Osteocyte (in vitro differentiated cells): ENCODE results near the gene CFAP251. TPM values are rescaled to one million over a fixed set of nuclear protein-coding genes. Genes with fewer than 3 reads are reported as not detected.
A peak's percentile ranks its signal among the peaks of the same experiment; 100 is the strongest.

ENCODE experiments used
- DNase-seq: peaks from one replicate; pipeline ENCODE4 v3.0.0; 2021; ENCODE audit warnings: mixed read lengths; ENCODE audit not compliant: unreplicated experiment; ENCODE audit errors: extremely low spot score
- H3K27ac Mint-ChIP-seq: one replicate; pipeline ENCODE4 v1.8.0; 2021; ENCODE audit warnings: mild to moderate bottlenecking, mixed read lengths; ENCODE audit not compliant: unreplicated experiment
- H3K27me3 Mint-ChIP-seq: one replicate; pipeline ENCODE4 v1.8.0; 2021; ENCODE audit warnings: mixed read lengths; ENCODE audit not compliant: unreplicated experiment
- H3K36me3 Mint-ChIP-seq: one replicate; pipeline ENCODE4 v1.8.0; 2021; ENCODE audit warnings: mixed read lengths; ENCODE audit not compliant: unreplicated experiment
- H3K4me1 Mint-ChIP-seq: one replicate; pipeline ENCODE4 v1.8.0; 2021; ENCODE audit warnings: mixed read lengths; ENCODE audit not compliant: unreplicated experiment
- H3K4me3 Mint-ChIP-seq: one replicate; pipeline ENCODE4 v1.8.0; 2021; ENCODE audit warnings: mild to moderate bottlenecking, moderate library complexity, mixed read lengths; ENCODE audit not compliant: unreplicated experiment
- H3K9me3 Mint-ChIP-seq: one replicate; pipeline ENCODE4 v1.8.0; 2021; ENCODE audit warnings: mixed read lengths; ENCODE audit not compliant: unreplicated experiment
- CTCF ChIP-seq: fragments of 200-600 bp; sonication (generic); IDR thresholded peaks from 2 replicates; pipeline ENCODE4 v1.5.0; 2021; ENCODE audit warnings: antibody characterized with exemption, mild to moderate bottlenecking, moderate library complexity
- total RNA-seq: library from RNA; stranded (reverse); gene quantifications from 2 replicates; pipeline ENCODE4 v1.2.1, GENCODE V29; 2021

Gene CFAP251
- total RNA-seq, 1 donor from 2014 or later = 2.6 TPM

GRCh38 chr12:121908702-121909101 lies 9.7 kb upstream of the CFAP251 start:
- H3K27me3 Mint-ChIP-seq = no peaks in the 10 kb centered on the region
- H3K36me3 Mint-ChIP-seq = peaks cover 39% of the 10 kb centered on the region
- no peak overlapping the region for H3K4me3 Mint-ChIP-seq
- H3K27ac Mint-ChIP-seq = no peak overlapping the region
- H3K4me1 Mint-ChIP-seq = peaks cover 7% of the 10 kb centered on the region
- no peak for TF ChIP-seq CTCF
- H3K9me3 Mint-ChIP-seq = no peaks in the 10 kb centered on the region
- DNase-seq = no peak

GRCh38 chr12:121911824-121912585 lies 6.4 kb upstream of the CFAP251 start:
- Mint-ChIP-seq H3K27me3 (no peaks in the 10 kb centered on the region), H3K36me3 (peaks cover 32% of the 10 kb centered on the region), H3K9me3 (no peaks in the 10 kb centered on the region), H3K27ac (no peak overlapping the region), H3K4me1 (no peaks in the 10 kb centered on the region), H3K4me3 (no peak overlapping the region)
- no peak for DNase-seq
- TF ChIP-seq CTCF = no peak

- TF ChIP-seq CTCF = no peak
- peaks cover 26% of the 10 kb centered on the region for H3K36me3 Mint-ChIP-seq
- no peak overlapping the region for H3K4me3 Mint-ChIP-seq
- no peak overlapping the region for H3K27ac Mint-ChIP-seq
- no peaks in the 10 kb centered on the region for H3K4me1 Mint-ChIP-seq
- H3K9me3 Mint-ChIP-seq = no peaks in the 10 kb centered on the region
- no peaks in the 10 kb centered on the region for H3K27me3 Mint-ChIP-seq
- no peak for DNase-seq
These were observed 2.5 kb upstream of the CFAP251 start for GRCh38 chr12:121915841-121916321.

- H3K27me3 Mint-ChIP-seq = no peaks in the 10 kb centered on the region
- peak; percentile 44 for TF ChIP-seq CTCF
- H3K4me3 Mint-ChIP-seq = no peak overlapping the region
- no peak overlapping the region for H3K27ac Mint-ChIP-seq
- no peaks in the 10 kb centered on the region for H3K9me3 Mint-ChIP-seq
- no peak for DNase-seq
- H3K4me1 Mint-ChIP-seq = peaks cover 2% of the 10 kb centered on the region
- peaks cover 22% of the 10 kb centered on the region for H3K36me3 Mint-ChIP-seq
These were observed 1.7 kb upstream of the CFAP251 start for GRCh38 chr12:121916719-121917118.

GRCh38 chr12:121918679-121919038 lies 267 bp downstream of the CFAP251 start:
- peaks cover 16% of the 10 kb centered on the region for H3K36me3 Mint-ChIP-seq
- H3K4me1 Mint-ChIP-seq = peaks cover 5% of the 10 kb centered on the region
- no peak overlapping the region for H3K4me3 Mint-ChIP-seq
- no peak for TF ChIP-seq CTCF
- no peak overlapping the region for H3K27ac Mint-ChIP-seq
- H3K9me3 Mint-ChIP-seq = no peaks in the 10 kb centered on the region
- no peaks in the 10 kb centered on the region for H3K27me3 Mint-ChIP-seq
- DNase-seq = no peak
